ENCODE results near the gene ENTPD1. TPM values are rescaled to one million over a fixed set of nuclear protein-coding genes. Genes with fewer than 3 reads are reported as not detected.
"Not testable (repeated sequence)": the region's sequence is repeated elsewhere in the genome, so short reads cannot be mapped to it uniquely, and the experiment has no call there.

ENTPD1 gene
- total RNA-seq, 1 donor from 2014 or later: 1.0 TPM

GRCh38 chr10:95873651-95874050, 117.7 kb downstream of the ENTPD1 start:
- no peak overlapping the region for H3K4me3 Mint-ChIP-seq
- no peak for DNase-seq (ENCODE audit: extremely low spot score, unreplicated experiment)
- H3K4me1 Mint-ChIP-seq (ENCODE audit: unreplicated experiment): no peaks in the 10 kb centered on the region
- H3K27ac Mint-ChIP-seq: no peak overlapping the region
- no peaks in the 10 kb centered on the region for H3K9me3 Mint-ChIP-seq
- H3K36me3 Mint-ChIP-seq: peaks cover 48% of the 10 kb centered on the region
- H3K27me3 Mint-ChIP-seq: no peaks in the 10 kb centered on the region
- TF ChIP-seq CTCF (conservative IDR thresholded peaks at IDR 0.05): no peak

- not testable (repeated sequence) for H3K4me3 Mint-ChIP-seq
- H3K36me3 Mint-ChIP-seq: peaks cover 48% of the 10 kb centered on the region
Observed at GRCh38 chr10:95874783-95875182, 118.8 kb downstream of the ENTPD1 start.

GRCh38 chr10:95876756-95877155, 120.8 kb downstream of the ENTPD1 start:
- Mint-ChIP-seq H3K36me3 (peaks cover 41% of the 10 kb centered on the region), H3K4me1 (ENCODE audit: unreplicated experiment) (no peaks in the 10 kb centered on the region), H3K4me3 (no peak overlapping the region), H3K27ac (no peak overlapping the region), H3K9me3 (no peaks in the 10 kb centered on the region), H3K27me3 (no peaks in the 10 kb centered on the region)
- DNase-seq (ENCODE audit: extremely low spot score, unreplicated experiment): no peak
- TF ChIP-seq CTCF (conservative IDR thresholded peaks at IDR 0.05): no peak

More at GRCh38 chr10:95874783-95875182, 118.8 kb downstream of the ENTPD1 start:
- not testable (repeated sequence) for H3K9me3 Mint-ChIP-seq; H3K27me3 Mint-ChIP-seq; H3K4me1 Mint-ChIP-seq (ENCODE audit: unreplicated experiment); DNase-seq (ENCODE audit: extremely low spot score, unreplicated experiment); H3K27ac Mint-ChIP-seq

GRCh38 chr10:95877881-95878280, 121.9 kb downstream of the ENTPD1 start:
- Mint-ChIP-seq H3K4me1 (ENCODE audit: unreplicated experiment) (no peaks in the 10 kb centered on the region), H3K36me3 (peaks cover 34% of the 10 kb centered on the region)
- TF ChIP-seq CTCF (conservative IDR thresholded peaks at IDR 0.05): no peak

GRCh38 chr10:95880704-95881103, 124.7 kb downstream of the ENTPD1 start:
- Mint-ChIP-seq H3K4me1 (ENCODE audit: unreplicated experiment) (no peaks in the 10 kb centered on the region), H3K27ac (no peak overlapping the region), H3K4me3 (no peak overlapping the region), H3K9me3 (no peaks in the 10 kb centered on the region), H3K36me3 (peaks cover 13% of the 10 kb centered on the region), H3K27me3 (no peaks in the 10 kb centered on the region)
- no peak for DNase-seq (ENCODE audit: extremely low spot score, unreplicated experiment)
- no peak for TF ChIP-seq CTCF (conservative IDR thresholded peaks at IDR 0.05)

More at GRCh38 chr10:95877881-95878280, 121.9 kb downstream of the ENTPD1 start:
- Mint-ChIP-seq H3K9me3 (no peaks in the 10 kb centered on the region), H3K4me3 (no peak overlapping the region), H3K27me3 (no peaks in the 10 kb centered on the region), H3K27ac (no peak overlapping the region)
- DNase-seq (ENCODE audit: extremely low spot score, unreplicated experiment): no peak

GRCh38 chr10:95881316-95881715, 125.4 kb downstream of the ENTPD1 start:
- Mint-ChIP-seq H3K4me3 (no peak overlapping the region), H3K27me3 (no peaks in the 10 kb centered on the region), H3K36me3 (peaks cover 11% of the 10 kb centered on the region), H3K9me3 (no peaks in the 10 kb centered on the region), H3K27ac (no peak overlapping the region), H3K4me1 (ENCODE audit: unreplicated experiment) (no peaks in the 10 kb centered on the region)
- DNase-seq (ENCODE audit: extremely low spot score, unreplicated experiment): no peak
- no peak for TF ChIP-seq CTCF (conservative IDR thresholded peaks at IDR 0.05)

All from type B pancreatic cell (in vitro differentiated cells).